Loucy (cell line): ENCODE results near the gene GJA10.

Experiments used
- CTCF ChIP-seq: fragments of 200-600 bp; sonication (generic); conservative IDR thresholded peaks from 2 replicates; pipeline ENCODE4 v1.5.1; 2014; ENCODE audit warnings: mild to moderate bottlenecking, antibody characterized with exemption, low read length
- EZH2phosphoT487 ChIP-seq: fragments of 200-600 bp; IDR thresholded peaks from 2 replicates; pipeline ENCODE4 v1.6.1; 2018; ENCODE audit warnings: antibody characterized with exemption, mild to moderate bottlenecking, moderate library complexity, borderline replicate concordance

GRCh38 chr6:89927791-89928550 is 33.7 kb downstream of the GJA10 start:
- TF ChIP-seq CTCF (no peak), EZH2phosphoT487 (no peak)
